NCI-H1417 (cell line): ENCODE measurements around the gene HCLS1.
"Not testable (repeated sequence)": the region's sequence is repeated elsewhere in the genome, so short reads cannot be mapped to it uniquely, and the experiment has no call there.

Source experiments
- DNase-seq, 3 experiments: peaks; one replicate each; lab custom pipeline; 2025; lab: John Stamatoyannopoulos, UW

The HCLS1 gene

GRCh38 chr3:121660356-121661171 is at the start of gene HCLS1:
TSS of gene HCLS1 (minus strand) at chr3:121660903. CDS start at chr3:121658347, 2,556 bp downstream.
- no peak for DNase-seq

GRCh38 chr3:121710347-121710746 is 49.6 kb upstream of the HCLS1 start:
- DNase-seq, result no peak

GRCh38 chr3:121707531-121708273 is 47.0 kb upstream of the HCLS1 start:
- DNase-seq, result no peak

GRCh38 chr3:121705541-121705940 is 44.8 kb upstream of the HCLS1 start:
- DNase-seq, result no peak

GRCh38 chr3:121703973-121704372 is 43.3 kb upstream of the HCLS1 start:
- no peak for DNase-seq

GRCh38 chr3:121698901-121699300 is 38.2 kb upstream of the HCLS1 start:
- no peak for DNase-seq

GRCh38 chr3:121698476-121698875 is 37.8 kb upstream of the HCLS1 start:
- no peak for DNase-seq

GRCh38 chr3:121696186-121696585 is 35.5 kb upstream of the HCLS1 start:
- DNase-seq, result no peak

- no peak for DNase-seq
Measured at GRCh38 chr3:121692010-121692699, 31.5 kb upstream of the HCLS1 start.

- no peak for DNase-seq
Measured at GRCh38 chr3:121690777-121691405, 30.2 kb upstream of the HCLS1 start.

- DNase-seq, result not testable (repeated sequence)
Measured at GRCh38 chr3:121688747-121689146, 28.0 kb upstream of the HCLS1 start.

- no peak for DNase-seq
Measured at GRCh38 chr3:121681792-121682191, 21.1 kb upstream of the HCLS1 start.

- no peak for DNase-seq
Measured at GRCh38 chr3:121677141-121677540, 16.4 kb upstream of the HCLS1 start.

- DNase-seq, result no peak
Measured at GRCh38 chr3:121670676-121671075, 10.0 kb upstream of the HCLS1 start.

- no peak for DNase-seq
Measured at GRCh38 chr3:121667333-121667732, 6.6 kb upstream of the HCLS1 start.

GRCh38 chr3:121665488-121665887 is 4.8 kb upstream of the HCLS1 start:
- no peak for DNase-seq

- DNase-seq, result no peak
Measured at GRCh38 chr3:121663171-121663847, 2.6 kb upstream of the HCLS1 start.

- no peak for DNase-seq
Measured at GRCh38 chr3:121662742-121663141, 2.0 kb upstream of the HCLS1 start.

GRCh38 chr3:121661376-121661775 is 673 bp upstream of the HCLS1 start:
- no peak for DNase-seq

GRCh38 chr3:121659586-121659985 is 1.1 kb downstream of the HCLS1 start:
- DNase-seq, result no peak

- DNase-seq, result no peak
Measured at GRCh38 chr3:121658716-121659435, 1.8 kb downstream of the HCLS1 start.
